BLaER1 (cell line): ENCODE measurements around the gene PNPLA5.
A peak's percentile ranks its signal among the peaks of the same experiment; 100 is the strongest.

Source experiments
- H3K27ac ChIP-seq: shearing (Covaris generic); formaldehyde crosslinking; 2 replicates; pipeline ENCODE4 v1.8.1; 2022
- H3K27me3 ChIP-seq: shearing (Covaris generic); formaldehyde crosslinking; 2 replicates; pipeline ENCODE4 v1.8.1; 2022
- H3K36me3 ChIP-seq: shearing (Covaris generic); formaldehyde crosslinking; 2 replicates; pipeline ENCODE4 v1.8.1; 2022
- H3K4me1 ChIP-seq: shearing (Covaris generic); formaldehyde crosslinking; 2 replicates; pipeline ENCODE4 v1.8.1; 2022
- H3K4me2 ChIP-seq: shearing (Covaris generic); formaldehyde crosslinking; 2 replicates; pipeline ENCODE4 v1.8.1; 2022
- H3K4me3 ChIP-seq: shearing (Covaris generic); formaldehyde crosslinking; 2 replicates; pipeline ENCODE4 v1.8.1; 2022
- H3K9ac ChIP-seq: shearing (Covaris generic); formaldehyde crosslinking; 2 replicates; pipeline ENCODE4 v1.8.1; 2022
- H3K9me3 ChIP-seq: shearing (Covaris generic); formaldehyde crosslinking; 2 replicates; pipeline ENCODE4 v1.8.1; 2022
- H4K20me1 ChIP-seq: shearing (Covaris generic); formaldehyde crosslinking; 2 replicates; pipeline ENCODE4 v1.8.1; 2022
- Cebpa-rat ChIP-seq: shearing (Covaris generic); IDR thresholded peaks from 2 replicates; pipeline ENCODE4 v1.8.1; 2022

PNPLA5 gene

DNA sequence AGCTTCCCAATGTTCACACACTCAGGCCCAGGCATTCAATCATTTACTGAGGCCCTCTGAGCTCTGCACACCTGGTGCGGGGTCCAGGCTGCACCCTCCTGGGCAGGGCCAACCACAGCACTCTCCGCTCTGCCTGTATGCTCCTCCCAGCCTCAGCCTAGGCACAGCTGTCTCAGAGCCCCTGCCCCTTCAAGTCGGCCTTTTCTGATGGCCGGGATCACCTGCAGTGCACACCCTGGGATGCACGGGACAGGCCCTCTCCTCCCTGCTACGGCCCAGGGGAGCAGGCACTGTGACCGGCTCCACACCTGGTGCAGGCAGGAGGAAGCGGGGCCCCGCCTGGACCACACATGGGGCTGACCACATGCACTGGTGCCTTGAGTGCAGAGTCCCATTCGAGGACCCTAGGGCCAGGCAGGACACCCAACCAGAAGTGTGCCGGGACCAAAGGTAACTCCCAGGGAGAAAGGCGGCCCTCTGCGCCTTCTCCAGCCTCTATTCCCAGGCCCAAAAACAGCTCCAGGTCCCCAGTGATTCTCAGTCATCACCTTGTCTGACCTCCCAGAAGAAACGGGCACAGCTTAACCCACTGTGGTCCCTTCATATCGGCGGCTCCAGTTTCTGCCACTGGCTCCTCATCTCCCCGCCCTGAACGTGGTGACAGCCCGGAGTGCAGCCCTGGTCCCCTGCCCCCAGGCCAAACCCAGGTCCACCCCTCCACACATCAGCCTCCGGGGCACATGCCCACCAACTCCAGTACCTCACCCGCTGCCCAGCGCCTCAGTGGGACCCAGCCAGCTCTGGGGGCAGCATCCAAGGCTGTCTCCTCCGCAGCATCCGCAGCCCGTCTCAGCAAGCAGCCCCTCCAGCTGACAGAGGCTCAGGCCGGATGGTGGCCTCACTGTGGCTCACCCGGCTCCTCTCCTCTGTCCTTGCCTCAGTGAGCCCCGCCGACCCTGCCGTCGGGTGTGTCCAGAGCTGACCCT lies 47.0 kb downstream of the PNPLA5 start:
- peaks cover 47% of the 10 kb centered on the region for H3K4me1 ChIP-seq
- H3K9me3 ChIP-seq, result no peaks in the 10 kb centered on the region
- TF ChIP-seq Cebpa-rat, result no peak
- H3K27ac ChIP-seq, result no peak overlapping the region
- no peaks in the 10 kb centered on the region for H4K20me1 ChIP-seq
- H3K27me3 ChIP-seq, result no peaks in the 10 kb centered on the region
- H3K9ac ChIP-seq, result no peak overlapping the region
- no peaks in the 10 kb centered on the region for H3K36me3 ChIP-seq
- peak overlapping the region; percentile 70 for H3K4me2 ChIP-seq
- H3K4me3 ChIP-seq, result no peak overlapping the region

DNA sequence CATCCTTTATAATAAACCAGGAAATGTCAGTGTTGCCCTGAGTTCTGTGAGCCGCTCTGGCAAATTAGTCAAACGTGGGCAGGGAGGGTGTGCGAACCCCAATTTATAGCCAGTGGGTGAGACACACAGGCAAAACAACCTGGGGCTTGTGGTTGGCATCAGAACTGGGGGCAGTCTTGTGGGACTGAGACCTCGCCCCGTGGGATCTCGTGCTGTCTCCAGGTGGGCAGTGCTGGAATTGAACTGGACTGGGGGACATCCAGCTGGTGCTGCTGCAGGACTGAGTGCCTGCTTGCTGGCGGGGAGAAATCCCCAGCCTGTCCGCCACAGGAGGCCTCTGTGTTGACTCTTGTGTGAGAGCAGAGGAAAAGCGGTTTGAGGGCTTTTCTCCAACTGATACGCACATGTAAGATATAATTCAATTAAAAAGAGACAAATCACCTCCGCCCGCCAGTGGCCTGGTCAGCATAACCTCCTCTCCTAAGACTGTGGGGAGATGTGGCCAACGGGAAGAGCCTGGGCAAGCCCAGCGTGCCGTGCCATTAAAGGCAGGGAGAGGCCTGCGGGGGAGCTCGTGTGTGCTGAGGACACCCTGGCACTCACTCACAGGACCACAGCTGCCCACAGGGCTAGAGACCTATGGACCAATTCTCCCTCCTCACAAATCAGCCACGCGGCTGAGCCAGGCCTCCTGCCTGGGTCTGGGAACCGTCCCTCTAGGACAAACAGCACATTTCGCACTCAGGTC lies 47.9 kb downstream of the PNPLA5 start:
- 0 out of 2 replicates have a peak overlapping the region, but pooled peaks have one; percentile 17 for H3K9ac ChIP-seq
- no peaks in the 10 kb centered on the region for H3K27me3 ChIP-seq
- H3K36me3 ChIP-seq, result no peaks in the 10 kb centered on the region
- H3K27ac ChIP-seq, result no peak overlapping the region
- no peak for TF ChIP-seq Cebpa-rat
- no peak overlapping the region for H3K4me3 ChIP-seq
- peak overlapping the region; percentile 70 for H3K4me2 ChIP-seq
- no peaks in the 10 kb centered on the region for H3K9me3 ChIP-seq
- no peaks in the 10 kb centered on the region for H4K20me1 ChIP-seq
- peaks cover 50% of the 10 kb centered on the region for H3K4me1 ChIP-seq

GRCh38 chr22:43841742-43842141 lies 50.1 kb downstream of the PNPLA5 start:
- Histone ChIP-seq H4K20me1 (no peaks in the 10 kb centered on the region), H3K9ac (no peak overlapping the region), H3K27me3 (no peaks in the 10 kb centered on the region), H3K4me3 (no peak overlapping the region), H3K36me3 (no peaks in the 10 kb centered on the region), H3K4me1 (peaks cover 66% of the 10 kb centered on the region), H3K9me3 (no peaks in the 10 kb centered on the region), H3K4me2 (peak overlapping the region; percentile 55), H3K27ac (0 out of 2 replicates have a peak overlapping the region, but pooled peaks have one; percentile 26)
- TF ChIP-seq Cebpa-rat, result no peak

- Histone ChIP-seq H3K4me3 (no peak overlapping the region), H3K9me3 (no peaks in the 10 kb centered on the region), H3K9ac (no peak overlapping the region), H4K20me1 (no peaks in the 10 kb centered on the region), H3K36me3 (no peaks in the 10 kb centered on the region), H3K27me3 (no peaks in the 10 kb centered on the region), H3K4me1 (peaks cover 71% of the 10 kb centered on the region), H3K27ac (no peak overlapping the region), H3K4me2 (peak overlapping the region; percentile 55; the same call in 1 of the 2 replicates)
- no peak for TF ChIP-seq Cebpa-rat
Measured at GRCh38 chr22:43840851-43841250, 51.0 kb downstream of the PNPLA5 start.

DNA sequence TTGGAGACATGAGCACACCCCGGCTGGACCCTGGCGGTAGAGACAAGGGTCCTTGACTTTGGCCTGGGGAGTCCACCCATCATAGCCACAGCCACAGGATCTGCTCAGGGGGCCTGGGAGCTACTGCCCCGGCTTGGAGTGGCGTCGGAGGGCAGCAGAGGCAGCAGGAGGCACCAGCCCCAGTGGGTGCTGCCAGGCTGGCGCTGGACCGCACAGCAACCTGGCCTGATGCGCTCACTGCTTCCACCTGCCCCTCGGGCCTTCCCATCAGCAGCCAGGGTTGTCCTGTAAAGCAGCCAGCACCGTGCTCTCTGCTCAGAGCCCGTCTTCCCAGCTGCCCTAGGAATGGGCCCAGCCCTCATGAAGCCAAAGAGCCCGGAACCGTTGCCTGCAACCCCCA lies 51.4 kb downstream of the PNPLA5 start:
- no peak overlapping the region for H3K9ac ChIP-seq
- no peak overlapping the region for H3K27ac ChIP-seq
- H3K9me3 ChIP-seq, result no peaks in the 10 kb centered on the region
- H3K36me3 ChIP-seq, result no peaks in the 10 kb centered on the region
- H3K27me3 ChIP-seq, result no peaks in the 10 kb centered on the region
- H3K4me2 ChIP-seq, result no peak overlapping the region
- H4K20me1 ChIP-seq, result no peaks in the 10 kb centered on the region
- H3K4me3 ChIP-seq, result no peak overlapping the region
- no peak for TF ChIP-seq Cebpa-rat
- H3K4me1 ChIP-seq, result peaks cover 75% of the 10 kb centered on the region

- Histone ChIP-seq H3K4me2 (no peak overlapping the region; the same call in 1 of the 2 replicates), H3K27me3 (no peaks in the 10 kb centered on the region), H3K9me3 (no peaks in the 10 kb centered on the region), H4K20me1 (no peaks in the 10 kb centered on the region), H3K9ac (no peak overlapping the region), H3K4me3 (no peak overlapping the region), H3K4me1 (peaks cover 81% of the 10 kb centered on the region), H3K27ac (no peak overlapping the region), H3K36me3 (no peaks in the 10 kb centered on the region)
- TF ChIP-seq Cebpa-rat, result no peak
Measured at GRCh38 chr22:43839781-43840180, 52.0 kb downstream of the PNPLA5 start.

GRCh38 chr22:43838571-43839307 lies 53.1 kb downstream of the PNPLA5 start:
- H3K9ac ChIP-seq, result no peak overlapping the region
- H4K20me1 ChIP-seq, result no peaks in the 10 kb centered on the region
- H3K4me3 ChIP-seq, result no peak overlapping the region
- H3K27ac ChIP-seq, result no peak overlapping the region
- no peaks in the 10 kb centered on the region for H3K36me3 ChIP-seq
- TF ChIP-seq Cebpa-rat, result no peak
- peaks cover 75% of the 10 kb centered on the region for H3K4me1 ChIP-seq
- H3K9me3 ChIP-seq, result no peaks in the 10 kb centered on the region
- no peaks in the 10 kb centered on the region for H3K27me3 ChIP-seq
- 0 out of 2 replicates have a peak overlapping the region, but pooled peaks have one; percentile 32 for H3K4me2 ChIP-seq

DNA sequence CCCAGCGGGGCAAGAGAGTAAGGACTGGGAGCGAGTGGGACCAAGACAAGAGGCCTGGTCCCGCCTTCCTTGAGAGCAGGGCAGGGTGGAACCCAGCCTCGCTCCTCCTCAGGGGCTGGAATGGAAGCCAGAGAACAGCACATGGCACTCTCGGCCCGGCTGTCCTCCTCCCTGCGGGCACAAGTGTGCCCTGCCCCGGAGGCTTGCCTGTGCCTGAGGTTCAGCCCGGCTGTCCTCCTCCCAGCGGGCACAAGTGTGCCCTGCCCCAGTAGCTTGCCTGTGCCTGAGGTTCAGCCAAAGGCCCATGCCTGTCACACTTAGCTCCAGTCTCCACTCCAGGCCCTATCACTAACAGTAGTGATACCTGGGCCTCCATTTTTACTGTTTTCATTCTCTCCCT lies 53.7 kb downstream of the PNPLA5 start:
- Histone ChIP-seq H3K4me2 (peak overlapping the region; percentile 32; the same call in 1 of the 2 replicates), H3K27ac (no peak overlapping the region), H3K4me1 (peaks cover 75% of the 10 kb centered on the region), H3K9ac (no peak overlapping the region), H3K27me3 (no peaks in the 10 kb centered on the region), H4K20me1 (no peaks in the 10 kb centered on the region), H3K4me3 (no peak overlapping the region), H3K9me3 (no peaks in the 10 kb centered on the region), H3K36me3 (no peaks in the 10 kb centered on the region)
- no peak for TF ChIP-seq Cebpa-rat

DNA sequence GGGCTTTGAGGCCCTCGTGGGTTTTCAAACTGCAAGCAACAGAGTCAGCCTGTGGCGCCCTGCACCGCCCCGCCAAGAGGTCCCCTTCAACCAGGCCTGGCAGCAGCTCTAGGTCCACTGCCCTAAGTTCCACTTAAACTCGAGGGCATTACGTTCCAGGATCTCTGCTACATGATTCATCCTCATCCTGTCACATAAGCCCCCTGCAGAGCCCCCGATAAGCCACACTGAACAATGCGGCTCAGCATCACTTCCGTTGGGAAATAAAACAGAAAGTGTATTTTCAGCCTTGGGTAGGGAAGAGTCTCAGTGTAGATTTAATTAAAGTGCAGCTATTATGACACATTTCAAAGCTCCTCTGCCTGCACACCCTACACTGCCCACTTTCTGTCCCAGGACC lies 54.1 kb downstream of the PNPLA5 start:
- Histone ChIP-seq H3K9me3 (no peaks in the 10 kb centered on the region), H3K9ac (no peak overlapping the region), H3K27me3 (no peaks in the 10 kb centered on the region), H3K4me2 (peak overlapping the region; percentile 32; the same call in 1 of the 2 replicates), H3K4me3 (no peak overlapping the region), H3K4me1 (peaks cover 75% of the 10 kb centered on the region), H3K27ac (no peak overlapping the region), H4K20me1 (no peaks in the 10 kb centered on the region), H3K36me3 (no peaks in the 10 kb centered on the region)
- TF ChIP-seq Cebpa-rat, result no peak
